K562 (cell line): Measurements from ENCODE around the gene CD34. TPM values are rescaled to one million over a fixed set of nuclear protein-coding genes. Genes with fewer than 3 reads are reported as not detected.

Source experiments
- ATAC-seq: fragments of 200-7000 bp; cut with Tn5 transposase; 3 replicates; pipeline ENCODE4 v1.9.1; 2020; ENCODE audit warnings: moderate library complexity
- BruUV-seq: library from RNA; stranded (reverse); fragments of 400-500 nt; replicated peaks from 2 replicates; lab custom pipeline; 2021; lab: Mats Ljungman, UMichigan
- CTCF ChIA-PET: fragments of 300-600 bp; formaldehyde crosslinking; extraction: SDS; loops from one replicate; lab custom pipeline; 2021; ENCODE audit warnings: low intra/inter-chr PET ratio; lab: Yijun Ruan, JAX
- POLR2A ChIA-PET: fragments of 300-600, 350-650 bp; sonication (Branson Sonifier 250); formaldehyde crosslinking; extraction: SDS; loops from one replicate; lab custom pipeline; 2021; ENCODE audit warnings: antibody characterized with exemption, inconsistent platforms; lab: Yijun Ruan, JAX
- DNase-seq, 4 experiments: peaks; one replicate each; pipeline versions ENCODE4 v3.0.0 to v3.0.0-alpha.2; 2011 to 2018; ENCODE audit warnings: low spot score in 3 of 4, mixed read lengths in 3 of 4; ENCODE audit errors: extremely low read depth in 1 of 4
- FAIRE-seq: peaks from 2 replicates; lab custom pipeline; 2011; peaks lifted over from hg19 to GRCh38; lab: Jason Lieb, UNC
- H2AFZ ChIP-seq: 2 replicates; pipeline ENCODE4 v1.6.0; 2011; ENCODE audit warnings: low read depth, low read length, control low read depth, inconsistent platforms
- H3K27ac ChIP-seq: fragments of 200-600 bp; 3 replicates; pipeline ENCODE4 v1.8.0; 2011; ENCODE audit warnings: low read depth, mild to moderate bottlenecking, control low read depth, inconsistent platforms, low read length, moderate library complexity, mixed read lengths; ENCODE audit errors: extremely low read depth
- H3K27me3 ChIP-seq, 2 experiments: fragments of 300-600 bp in 1 of 2; 2 replicates in 1 of 2; 3 replicates in 1 of 2; pipeline versions ENCODE4 v1.6.0 to v1.8.0; 2011; ENCODE audit warnings: inconsistent platforms in 2 of 2, low read length in 2 of 2, mild to moderate bottlenecking in 1 of 2, mixed read lengths in 1 of 2, moderate library complexity in 1 of 2; ENCODE audit not compliant: control insufficient read depth in 2 of 2, insufficient read depth in 2 of 2
- H3K36me3 ChIP-seq: fragments of 300-600 bp; 3 replicates; pipeline ENCODE4 v1.8.0; 2011; ENCODE audit warnings: mild to moderate bottlenecking, low read length, inconsistent platforms; ENCODE audit not compliant: control insufficient read depth, insufficient read depth
- H3K4me1 ChIP-seq, 2 experiments: fragments of 200-600 bp in 1 of 2; replicated peaks in 1 of 2; 2 replicates in 1 of 2; 3 replicates in 1 of 2; pipeline versions ENCODE4 v1.5.1 to v1.8.0; 2011; ENCODE audit warnings: inconsistent platforms in 2 of 2, low read length in 2 of 2, mild to moderate bottlenecking in 1 of 2, mixed read lengths in 1 of 2, moderate library complexity in 1 of 2; ENCODE audit not compliant: control insufficient read depth in 2 of 2, insufficient read depth in 2 of 2
- H3K4me2 ChIP-seq: 2 replicates; pipeline ENCODE4 v1.6.1; 2011; ENCODE audit warnings: low read length, control low read depth, inconsistent platforms, mixed read lengths; ENCODE audit not compliant: insufficient read depth
- H3K4me3 ChIP-seq: fragments of 200-600 bp; sonication (generic), shearing (Covaris generic); 2 replicates; pipeline ENCODE4 v1.5.1; 2016; ENCODE audit warnings: control low read depth, inconsistent platforms
- H3K79me2 ChIP-seq: fragments of 200-600 bp; 3 replicates; pipeline ENCODE4 v1.8.0; 2011; ENCODE audit warnings: low read length, inconsistent platforms; ENCODE audit not compliant: control insufficient read depth, insufficient read depth
- H3K9ac ChIP-seq, 2 experiments: 2 replicates each; pipeline versions ENCODE4 v1.6.0 to v1.6.1; 2011; ENCODE audit warnings: low read depth in 2 of 2, low read length in 2 of 2, control low read depth in 1 of 2, inconsistent platforms in 1 of 2, mild to moderate bottlenecking in 1 of 2, mixed read lengths in 1 of 2; ENCODE audit not compliant: insufficient read depth in 1 of 2
- H3K9me1 ChIP-seq: one replicate; pipeline ENCODE4 v1.6.0; 2011; ENCODE audit warnings: inconsistent platforms, mild to moderate bottlenecking, low read length, moderate library complexity; ENCODE audit not compliant: control insufficient read depth, insufficient read depth
- H3K9me3 ChIP-seq: replicated peaks from 2 replicates; pipeline ENCODE4 v1.5.1; 2011; ENCODE audit warnings: low read depth, low read length, inconsistent platforms; ENCODE audit not compliant: control insufficient read depth, insufficient read depth
- H4K20me1 ChIP-seq: replicated peaks from 2 replicates; pipeline ENCODE4 v1.6.1; 2011; ENCODE audit warnings: low read length, inconsistent platforms, mixed read lengths; ENCODE audit not compliant: control insufficient read depth, insufficient read depth
- ELF2 ChIP-seq: fragments of 250-450 bp; sonication (Bioruptor Pico); IDR thresholded peaks from 2 replicates; pipeline ENCODE4 v1.5.0; 2021; ENCODE audit warnings: mild to moderate bottlenecking
- ELK3 ChIP-seq: fragments of 450-650 bp; formaldehyde crosslinking; IDR thresholded peaks from 2 replicates; pipeline ENCODE4 v1.4.0; 2020; ENCODE audit warnings: mild to moderate bottlenecking
- ETV5 ChIP-seq: sonication (generic); formaldehyde crosslinking; IDR thresholded peaks from 2 replicates; pipeline ENCODE4 v1.4.0; 2020; ENCODE audit warnings: low read depth, mild to moderate bottlenecking, missing genetic modification reagents
- HLTF ChIP-seq: fragments of 450-650 bp; IDR thresholded peaks from 2 replicates; pipeline ENCODE4 v1.6.1; 2016
- SPI1 ChIP-seq: IDR thresholded peaks from 2 replicates; pipeline ENCODE4 v1.6.1; 2011; ENCODE audit warnings: low read depth, low read length, control low read depth, borderline replicate concordance
- ZFX ChIP-seq: sonication (generic); formaldehyde crosslinking; IDR thresholded peaks from 2 replicates; pipeline ENCODE4 v1.8.0; 2022; ENCODE audit warnings: mild to moderate bottlenecking, missing genetic modification reagents, moderate library complexity
- WGBS: fragments of 100-300 bp; shearing (Covaris generic); methylation state at CpG from one replicate; pipeline ENCODE4 v1.1.6; 2016; ENCODE audit warnings: low coverage, mixed read lengths; ENCODE audit not compliant: insufficient coverage; ENCODE audit errors: missing lambda C conversion rate; 5-methylcytosine and 5-hydroxymethylcytosine counted together
- in situ Hi-C: fragments of 300-500 bp; cut with MboI; formaldehyde crosslinking; loops from 4 replicates; pipeline ENCODE4 v1.15.0; 2018; ENCODE audit warnings: inconsistent platforms, mixed read lengths
- intact Hi-C: fragments of 100-400 bp; cut with micrococcal nuclease; formaldehyde crosslinking; loops from 2 replicates; pipeline ENCODE4 v1.14.2; 2022
- polyA plus RNA-seq, 8 experiments: library from polyadenylated mRNA; depleted of rRNA in 4 of 8; stranded (reverse) in 5 of 8; unstranded in 3 of 8; fragments of >200 nt; fragmentation: Nextera tagmentation in 2 of 8; fragmentation: Illumina TruSeq in 1 of 8; extraction: Ambion mirVana in 2 of 8; extraction: Trizol in 1 of 8; gene quantifications; 2 replicates each; pipeline versions ENCODE4 v1.2.1 to v1.2.3, GENCODE V29; 2011 to 2014; ENCODE audit warnings: inconsistent platforms in 1 of 8, missing spikeins in 1 of 8
- total RNA-seq, 7 experiments: library from RNA; depleted of rRNA in 6 of 7; stranded (reverse); fragments of >200 nt in 6 of 7; fragmentation: Illumina TruSeq in 2 of 7; extraction: Trizol in 2 of 7; gene quantifications; 2 replicates each; pipeline versions ENCODE4 v1.2.1 to v1.2.3, GENCODE V29; 2011 to 2021; ENCODE audit warnings: low replicate concordance in 1 of 7
- TF ChIP-seq, protein P1 (sequence below): fragments of 250-450 bp; sonication (Bioruptor Pico); IDR thresholded peaks from 2 replicates; pipeline ENCODE4 v1.5.0; 2020; ENCODE audit warnings: mild to moderate bottlenecking, borderline replicate concordance

The CD34 gene
- total and polyA plus RNA-seq, 9 of the 15 experiments (the other 6 are each of a cell fraction or from before 2014, with no cell fraction given), result not detected

GRCh38 chr1:207841293-207841692 lies 69.6 kb downstream of the CD34 start:
- H3K79me2 ChIP-seq, result peaks cover 7% of the 10 kb centered on the region; the same call in 1 of the 3 replicates
- H4K20me1 ChIP-seq, result no peaks in the 10 kb centered on the region
- H3K4me3 ChIP-seq, result no peak overlapping the region
- ChIA-PET POLR2A (interaction anchor here (0.6 to 2.4 kb wide), 5 partner anchors 10 to 347 kb away, joined by 3 to 9 read pairs (median 3); no protein-coding TSS in a partner anchor), CTCF (no interaction called here)
- H2AFZ ChIP-seq, result no peak overlapping the region
- H3K27ac ChIP-seq, result no peak overlapping the region
- no peak overlapping the region for H3K9ac ChIP-seq
- in situ Hi-C loops (no loop called here), intact Hi-C loops (no loop called here)
- H3K36me3 ChIP-seq, result peaks cover 2% of the 10 kb centered on the region; the same call in 2 of the 3 replicates
- 28% methylated on average over 1 of the region's 1 CpG for WGBS
- H3K4me2 ChIP-seq, result no peak overlapping the region
- no TSS peak for BruUV-seq
- no peaks in the 10 kb centered on the region for H3K9me3 ChIP-seq
- H3K27me3 ChIP-seq, result no peaks in the 10 kb centered on the region
- FAIRE-seq (no peak), DNase-seq (no peak), ATAC-seq (no peak)
- H3K9me1 ChIP-seq, result no peaks in the 10 kb centered on the region
- H3K4me1 ChIP-seq, result peaks cover 9 to 15% of the 10 kb centered on the region in 2 experiments
- TF ChIP-seq ZFX, result no peak
- TF ChIP-seq, protein P1, sequence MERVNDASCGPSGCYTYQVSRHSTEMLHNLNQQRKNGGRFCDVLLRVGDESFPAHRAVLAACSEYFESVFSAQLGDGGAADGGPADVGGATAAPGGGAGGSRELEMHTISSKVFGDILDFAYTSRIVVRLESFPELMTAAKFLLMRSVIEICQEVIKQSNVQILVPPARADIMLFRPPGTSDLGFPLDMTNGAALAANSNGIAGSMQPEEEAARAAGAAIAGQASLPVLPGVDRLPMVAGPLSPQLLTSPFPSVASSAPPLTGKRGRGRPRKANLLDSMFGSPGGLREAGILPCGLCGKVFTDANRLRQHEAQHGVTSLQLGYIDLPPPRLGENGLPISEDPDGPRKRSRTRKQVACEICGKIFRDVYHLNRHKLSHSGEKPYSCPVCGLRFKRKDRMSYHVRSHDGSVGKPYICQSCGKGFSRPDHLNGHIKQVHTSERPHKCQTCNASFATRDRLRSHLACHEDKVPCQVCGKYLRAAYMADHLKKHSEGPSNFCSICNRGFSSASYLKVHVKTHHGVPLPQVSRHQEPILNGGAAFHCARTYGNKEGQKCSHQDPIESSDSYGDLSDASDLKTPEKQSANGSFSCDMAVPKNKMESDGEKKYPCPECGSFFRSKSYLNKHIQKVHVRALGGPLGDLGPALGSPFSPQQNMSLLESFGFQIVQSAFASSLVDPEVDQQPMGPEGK (CRISPR knock-in tag), result no peak
- no peak for TF ChIP-seq ELK3 (CRISPR knock-in tag)
- TF ChIP-seq HLTF, result no peak
- TF ChIP-seq SPI1, result 0 out of 2 replicates have a peak, but pooled peaks have one; percentile 24
- TF ChIP-seq ETV5, result no peak
- TF ChIP-seq ELF2 (CRISPR knock-in tag), result no peak
